Measurements from ENCODE around the gene HSPA9.

Gene HSPA9

DNA sequence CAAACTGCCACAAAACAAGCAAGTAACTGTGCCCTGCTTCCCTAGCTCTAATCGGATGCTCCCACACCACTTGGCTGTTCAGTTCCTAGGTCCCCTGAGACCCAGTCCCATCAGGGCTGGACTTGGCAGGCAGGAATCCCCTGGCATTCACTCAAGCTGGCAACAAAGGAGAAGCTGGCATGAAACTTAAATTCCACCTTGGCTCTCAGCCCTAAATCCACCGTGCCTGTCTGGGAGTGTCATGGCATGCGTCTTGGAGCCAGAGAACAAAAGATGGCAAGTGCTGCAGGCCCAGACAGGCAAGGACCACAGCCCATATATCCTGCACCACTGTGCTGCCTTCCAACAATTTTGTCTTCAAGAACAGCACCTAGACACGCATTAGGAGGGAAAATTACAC, 70.4 kb downstream of the HSPA9 start:
- Mint-ChIP-seq H3K27ac (ENCODE audit: low read depth) (no peak overlapping the region), H3K9me3 (no peaks in the 10 kb centered on the region), H3K4me1 (no peaks in the 10 kb centered on the region), H3K36me3 (ENCODE audit: insufficient read depth) (peaks cover 47% of the 10 kb centered on the region), H3K4me3 (no peak overlapping the region), H3K27me3 (no peaks in the 10 kb centered on the region)
- no peak for ATAC-seq (replicated peaks; ENCODE audit: extremely low read depth, poor library complexity, severe bottlenecking)
- no peak for DNase-seq (ENCODE audit: low spot score in 2 of 2)

Data from central memory CD8-positive, alpha-beta T cell (primary cell).